GM21786 (cell line): ENCODE results near the gene S100Z.
"Not testable (repeated sequence)": the region's sequence is repeated elsewhere in the genome, so short reads cannot be mapped to it uniquely, and the experiment has no call there.

ENCODE experiments used
- ATAC-seq: cut with Tn5 transposase; IDR thresholded peaks from one replicate; pipeline ENCODE4 v1.9.1; 2021; ENCODE audit not compliant: unreplicated experiment

S100Z gene

GRCh38 chr5:76945238-76945637 lies 95.4 kb downstream of the S100Z start:
- ATAC-seq, result not testable (repeated sequence)

GRCh38 chr5:76946090-76946489 lies 96.3 kb downstream of the S100Z start:
- no peak for ATAC-seq

GRCh38 chr5:76947082-76947503 lies 97.3 kb downstream of the S100Z start:
- ATAC-seq, result no peak

GRCh38 chr5:76952795-76953536 lies 103.2 kb downstream of the S100Z start, which contains the start of gene CRHBP:
Gene CRHBP (plus strand): TSS chr5:76953045. CDS start chr5:76953135, 90 bp downstream.
- ATAC-seq, result no peak

GRCh38 chr5:76953551-76954382 lies 104.0 kb downstream of the S100Z start:
- ATAC-seq, result no peak

- no peak for ATAC-seq
Observed at GRCh38 chr5:76954383-76954763, 104.6 kb downstream of the S100Z start.

GRCh38 chr5:76956033-76956432 lies 106.2 kb downstream of the S100Z start:
- ATAC-seq, result no peak

GRCh38 chr5:76958991-76959767 lies 109.4 kb downstream of the S100Z start:
- ATAC-seq, result no peak

- ATAC-seq, result no peak
Observed at GRCh38 chr5:76960004-76960625, 110.3 kb downstream of the S100Z start.

GRCh38 chr5:76964060-76964459 lies 114.2 kb downstream of the S100Z start:
- no peak for ATAC-seq
